Neural progenitor cell (in vitro differentiated cells): ENCODE measurements around the gene TENT5A.

Experiments
- CTCF ChIP-seq: fragments of 200-600 bp; sonication (generic); IDR thresholded peaks from 2 replicates; pipeline ENCODE4 v1.5.1; 2017; ENCODE audit warnings: antibody characterized with exemption, mild to moderate bottlenecking
- EZH2phosphoT487 ChIP-seq: fragments of 200-600 bp; sonication (generic); IDR thresholded peaks from 2 replicates; pipeline ENCODE4 v1.6.1; 2017; ENCODE audit warnings: antibody characterized with exemption

GRCh38 chr6:81752084-81752920 lies at the start of gene TENT5A:
- TF ChIP-seq CTCF, result peak; percentile 37
- no peak for TF ChIP-seq EZH2phosphoT487
